Epithelial cell of proximal tubule (primary cell): Measurements from ENCODE around the gene TATDN2. TPM values are rescaled to one million over a fixed set of nuclear protein-coding genes. Genes with fewer than 3 reads are reported as not detected.
"Not testable (repeated sequence)": the region's sequence is repeated elsewhere in the genome, so short reads cannot be mapped to it uniquely, and the experiment has no call there.

ENCODE experiments used
- DNase-seq: peaks from one replicate; pipeline ENCODE4 v3.0.0-alpha.2; 2011; ENCODE audit warnings: low read depth
- H3K4me3 ChIP-seq: 2 replicates; pipeline ENCODE4 v1.5.1; 2011; ENCODE audit warnings: low read depth, mild to moderate bottlenecking, low read length
- total RNA-seq: library from RNA; depleted of rRNA; stranded (reverse); fragments of >200 nt; gene quantifications from 2 replicates; pipeline ENCODE4 v1.2.3, GENCODE V29; 2015
- TF ChIP-seq, protein P1 (sequence below): conservative IDR thresholded peaks from 2 replicates; pipeline ENCODE4 v1.5.1; 2012; ENCODE audit warnings: low read depth, mild to moderate bottlenecking, low read length

The TATDN2 gene
- total RNA-seq, 1 donor from 2014 or later: 14.6 TPM

DNA sequence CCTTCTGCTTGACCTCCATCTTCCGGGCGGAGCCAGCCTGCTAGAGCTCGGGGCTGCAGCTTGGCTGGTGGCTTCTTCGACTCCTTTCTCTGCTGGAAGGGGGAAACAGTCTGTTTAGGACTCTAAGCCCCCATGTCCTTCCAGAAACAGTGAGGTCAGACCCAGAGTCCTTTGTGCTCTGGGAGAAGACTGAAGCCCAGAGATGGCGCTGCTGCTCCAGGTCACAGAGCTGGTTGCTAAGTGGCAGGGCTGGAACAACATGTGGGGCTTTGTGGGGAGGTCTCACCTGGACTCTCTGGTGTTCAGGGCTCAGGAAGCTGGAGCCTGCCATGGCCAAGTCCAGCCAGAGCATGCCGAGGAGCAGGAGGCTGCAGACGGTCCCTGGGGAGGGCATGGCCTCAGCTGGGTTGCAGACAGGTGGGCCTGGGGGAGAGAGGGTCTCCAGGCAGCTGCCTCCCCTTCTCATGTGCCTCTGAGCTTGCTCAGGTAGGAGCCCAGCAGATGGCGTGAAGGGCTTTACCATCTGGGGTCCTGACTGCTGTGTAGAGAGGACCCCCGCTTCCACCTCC lies 41.6 kb downstream of the TATDN2 start:
- TF ChIP-seq, protein P1, sequence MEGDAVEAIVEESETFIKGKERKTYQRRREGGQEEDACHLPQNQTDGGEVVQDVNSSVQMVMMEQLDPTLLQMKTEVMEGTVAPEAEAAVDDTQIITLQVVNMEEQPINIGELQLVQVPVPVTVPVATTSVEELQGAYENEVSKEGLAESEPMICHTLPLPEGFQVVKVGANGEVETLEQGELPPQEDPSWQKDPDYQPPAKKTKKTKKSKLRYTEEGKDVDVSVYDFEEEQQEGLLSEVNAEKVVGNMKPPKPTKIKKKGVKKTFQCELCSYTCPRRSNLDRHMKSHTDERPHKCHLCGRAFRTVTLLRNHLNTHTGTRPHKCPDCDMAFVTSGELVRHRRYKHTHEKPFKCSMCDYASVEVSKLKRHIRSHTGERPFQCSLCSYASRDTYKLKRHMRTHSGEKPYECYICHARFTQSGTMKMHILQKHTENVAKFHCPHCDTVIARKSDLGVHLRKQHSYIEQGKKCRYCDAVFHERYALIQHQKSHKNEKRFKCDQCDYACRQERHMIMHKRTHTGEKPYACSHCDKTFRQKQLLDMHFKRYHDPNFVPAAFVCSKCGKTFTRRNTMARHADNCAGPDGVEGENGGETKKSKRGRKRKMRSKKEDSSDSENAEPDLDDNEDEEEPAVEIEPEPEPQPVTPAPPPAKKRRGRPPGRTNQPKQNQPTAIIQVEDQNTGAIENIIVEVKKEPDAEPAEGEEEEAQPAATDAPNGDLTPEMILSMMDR: no peak
- H3K4me3 ChIP-seq: no peak overlapping the region
- no peak for DNase-seq

DNA sequence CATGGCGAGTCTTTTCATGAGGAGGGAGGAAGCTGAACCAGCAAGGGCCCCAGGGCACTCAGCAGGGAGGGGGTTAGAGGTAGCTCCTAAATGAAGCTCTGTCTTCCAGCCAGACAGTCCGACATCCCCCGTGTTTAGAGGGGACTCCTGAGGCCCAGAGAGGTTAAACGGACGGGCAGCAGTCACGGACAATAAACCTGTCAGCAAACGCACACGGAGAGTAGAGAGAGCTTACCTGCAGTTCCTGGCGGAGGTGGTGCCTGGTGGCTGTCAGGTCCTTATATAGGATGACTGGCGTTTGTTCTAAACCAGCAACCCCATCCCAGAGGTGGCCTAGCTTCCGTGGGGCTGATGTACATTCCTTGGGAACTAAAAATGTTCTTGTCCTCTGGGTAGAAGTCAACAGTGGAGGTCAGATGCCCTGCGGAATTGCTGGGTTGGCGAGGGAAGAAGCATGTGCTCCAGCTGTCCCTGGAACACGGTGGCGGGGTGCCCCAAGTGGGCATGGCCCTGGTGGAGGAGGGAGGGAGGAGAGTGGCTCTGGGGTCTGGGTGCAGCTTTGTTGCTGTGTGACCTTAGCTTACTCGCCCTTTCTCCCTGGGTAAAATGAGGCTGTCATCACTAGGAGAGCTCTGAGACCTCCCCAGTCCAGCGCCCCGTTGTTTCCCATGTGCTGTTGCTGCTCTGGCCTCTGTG lies 42.4 kb downstream of the TATDN2 start:
- H3K4me3 ChIP-seq: no peak overlapping the region
- TF ChIP-seq, protein P1: no peak
- DNase-seq: no peak

DNA sequence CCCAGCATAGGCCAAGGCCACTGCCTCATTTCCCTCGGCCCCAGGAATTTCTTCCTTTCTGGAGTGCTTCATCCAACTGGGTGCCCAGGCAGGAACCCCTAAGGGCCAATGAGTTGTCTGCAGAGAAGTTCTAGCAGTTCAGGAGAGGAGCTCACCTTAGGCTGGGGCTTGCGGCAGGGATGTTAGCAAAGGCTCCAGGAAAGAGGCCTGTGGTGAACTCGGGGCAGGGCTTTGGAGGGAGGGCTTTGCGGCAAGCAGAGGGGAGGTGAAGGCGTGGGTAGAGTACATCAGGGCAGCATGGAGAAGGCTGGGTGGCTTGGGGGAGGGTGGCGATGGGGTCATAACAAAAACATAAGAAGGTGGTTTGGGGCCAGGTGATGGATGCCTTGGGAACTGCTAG lies 43.4 kb downstream of the TATDN2 start:
- H3K4me3 ChIP-seq: no peak overlapping the region
- DNase-seq: no peak
- TF ChIP-seq, protein P1: no peak

DNA sequence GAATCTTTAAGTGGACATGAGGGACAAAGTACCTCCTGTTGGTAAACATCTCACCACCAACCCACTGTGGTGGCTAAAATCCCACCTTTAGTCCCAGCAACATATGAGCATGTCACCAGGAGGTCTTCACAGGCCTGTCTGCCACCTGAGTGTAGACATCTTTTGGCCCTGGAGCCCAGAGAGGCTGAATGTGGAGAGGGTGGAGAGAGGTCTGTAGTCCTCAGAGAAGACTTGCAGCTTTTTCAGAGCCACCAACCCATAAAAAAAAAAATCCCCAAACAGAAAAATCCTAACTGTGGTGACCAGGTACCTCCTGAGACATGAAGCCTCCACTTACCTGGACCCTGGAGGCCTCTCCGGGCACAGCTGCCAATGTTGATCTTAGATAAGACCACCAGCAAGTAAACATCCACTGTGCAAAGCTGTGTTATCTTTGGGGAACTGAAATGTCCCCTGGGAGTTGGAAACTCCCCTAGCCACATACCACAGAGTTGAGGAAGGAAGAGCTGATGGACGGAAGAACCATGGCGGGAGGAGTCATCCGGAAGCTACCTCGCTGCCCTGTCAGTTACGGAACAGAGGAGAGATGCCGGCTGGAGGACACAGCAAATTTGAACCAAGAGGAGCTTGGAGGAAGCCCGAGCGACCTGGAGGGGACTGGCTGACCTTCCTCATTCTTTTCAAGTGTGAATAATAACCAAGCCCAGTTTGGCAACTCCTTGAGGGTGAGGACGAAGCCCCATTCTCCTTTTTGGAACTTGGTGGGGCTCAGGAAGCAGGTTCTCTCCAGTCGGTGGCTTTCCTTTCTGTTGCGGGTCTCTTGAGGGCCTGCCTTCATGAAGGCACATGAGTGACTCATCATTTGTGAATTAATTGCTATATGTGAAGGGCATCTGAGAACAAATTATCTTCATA lies 44.5 kb downstream of the TATDN2 start, which contains the start of gene GHRL:
TSS of gene GHRL (minus strand) at position 443 of the 915 bp plus-strand sequence. CDS start 2,767 bp downstream, outside the sequence.
- no peak for DNase-seq
- TF ChIP-seq, protein P1: no peak
- H3K4me3 ChIP-seq: no peak within 1 kb of the TSS

DNA sequence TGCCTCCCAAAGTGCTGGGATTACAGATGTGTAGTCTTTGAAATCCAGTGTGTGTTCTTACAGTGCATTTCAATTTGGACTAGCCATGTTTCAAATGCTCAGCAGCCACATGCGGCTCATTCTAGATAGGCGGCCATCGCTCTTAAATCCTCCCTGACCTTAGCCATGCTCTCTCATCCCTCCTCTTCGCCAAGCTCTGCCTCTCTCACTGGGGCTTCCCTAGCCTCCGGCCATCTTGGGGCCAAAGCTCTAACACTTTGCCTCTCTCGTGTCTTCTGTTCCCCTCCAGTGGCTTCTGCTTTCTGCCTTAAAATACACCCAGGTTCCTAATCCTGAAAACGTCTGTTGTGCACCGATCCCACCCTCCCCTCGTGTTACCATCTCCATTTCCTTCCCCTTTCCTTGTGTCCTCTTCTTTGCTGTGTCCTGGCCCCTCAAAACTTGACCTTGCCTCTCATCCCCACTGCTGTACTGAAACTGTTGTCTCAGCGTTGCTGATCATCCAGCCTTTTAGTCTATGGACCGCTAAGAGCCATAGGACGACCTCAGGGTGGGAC lies 45.8 kb downstream of the TATDN2 start:
- H3K4me3 ChIP-seq: no peak overlapping the region
- no peak for DNase-seq
- TF ChIP-seq, protein P1: no peak

DNA sequence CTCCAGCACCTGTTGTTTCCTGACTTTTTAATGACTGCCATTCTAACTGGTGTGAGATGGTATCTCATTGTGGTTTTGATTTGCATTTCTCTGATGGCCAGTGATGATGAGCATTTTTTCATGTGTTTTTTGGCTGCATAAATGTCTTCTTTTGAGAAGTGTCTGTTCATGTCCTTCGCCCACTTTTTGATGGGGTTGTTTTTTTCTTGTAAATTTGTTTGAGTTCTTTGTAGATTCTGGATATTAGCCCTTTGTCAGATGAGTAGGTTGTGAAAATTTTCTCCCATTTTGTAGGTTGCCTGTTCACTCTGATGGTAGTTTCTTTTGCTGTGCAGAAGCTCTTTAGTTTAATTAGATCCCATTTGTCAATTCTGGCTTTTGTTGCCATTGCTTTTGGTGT lies 49.8 kb downstream of the TATDN2 start:
- DNase-seq, H3K4me3 ChIP-seq: not testable (repeated sequence)

DNA sequence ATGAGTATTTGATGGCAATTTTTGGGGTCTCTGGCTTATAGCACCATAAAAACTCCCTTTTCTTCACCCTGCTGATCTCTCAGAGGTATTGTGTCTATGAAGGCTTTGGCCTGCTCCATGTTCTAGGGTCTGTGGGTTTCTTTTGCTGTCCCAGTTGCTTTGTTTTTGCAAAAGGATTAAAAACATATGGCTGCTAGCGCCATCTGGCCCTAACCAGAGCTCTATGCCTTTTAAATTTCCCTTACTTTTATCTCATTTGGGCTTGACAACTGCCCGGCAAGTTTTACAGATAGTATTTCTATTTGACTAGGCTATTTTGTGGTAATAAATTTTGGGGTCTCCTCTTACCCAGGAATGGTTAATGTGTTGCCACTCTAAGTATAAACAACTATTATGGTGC lies 50.9 kb downstream of the TATDN2 start:
- TF ChIP-seq, protein P1: no peak
- DNase-seq: no peak
- no peak overlapping the region for H3K4me3 ChIP-seq
